Bronchial epithelial cell (primary cell): ENCODE results near the gene SHB. TPM values are rescaled to one million over a fixed set of nuclear protein-coding genes. Genes with fewer than 3 reads are reported as not detected.
A peak's percentile ranks its signal among the peaks of the same experiment; 100 is the strongest.

Source experiments
- DNase-seq: peaks from one replicate; pipeline ENCODE4 v3.0.0-alpha.2; 2010; ENCODE audit warnings: low read depth
- FAIRE-seq: peaks from 2 replicates; lab custom pipeline; 2011; peaks lifted over from hg19 to GRCh38; lab: Jason Lieb, UNC
- H3K27me3 ChIP-seq: 2 replicates; pipeline ENCODE4 v1.5.1; 2011; ENCODE audit warnings: low read length; ENCODE audit not compliant: control insufficient read depth, insufficient read depth
- H3K36me3 ChIP-seq: 2 replicates; pipeline ENCODE4 v1.5.1; 2011; ENCODE audit warnings: low read length; ENCODE audit not compliant: control insufficient read depth, insufficient read depth
- H3K4me3 ChIP-seq: 2 replicates; pipeline ENCODE4 v1.5.1; 2011; ENCODE audit warnings: mild to moderate bottlenecking, low read depth, low read length, control low read depth
- total RNA-seq: library from RNA; depleted of rRNA; stranded (reverse); fragments of >200 nt; gene quantifications from 2 replicates; pipeline ENCODE4 v1.2.1, GENCODE V29; 2014
- TF ChIP-seq, protein P1 (sequence below): IDR thresholded peaks from 2 replicates; pipeline ENCODE4 v1.5.1; 2011; ENCODE audit warnings: mild to moderate bottlenecking, moderate library complexity, low read length, control low read depth, inconsistent platforms; ENCODE audit not compliant: insufficient read depth, severe bottlenecking

The SHB gene
- total RNA-seq, 1 donor from 2014 or later = 14.5 TPM

DNA sequence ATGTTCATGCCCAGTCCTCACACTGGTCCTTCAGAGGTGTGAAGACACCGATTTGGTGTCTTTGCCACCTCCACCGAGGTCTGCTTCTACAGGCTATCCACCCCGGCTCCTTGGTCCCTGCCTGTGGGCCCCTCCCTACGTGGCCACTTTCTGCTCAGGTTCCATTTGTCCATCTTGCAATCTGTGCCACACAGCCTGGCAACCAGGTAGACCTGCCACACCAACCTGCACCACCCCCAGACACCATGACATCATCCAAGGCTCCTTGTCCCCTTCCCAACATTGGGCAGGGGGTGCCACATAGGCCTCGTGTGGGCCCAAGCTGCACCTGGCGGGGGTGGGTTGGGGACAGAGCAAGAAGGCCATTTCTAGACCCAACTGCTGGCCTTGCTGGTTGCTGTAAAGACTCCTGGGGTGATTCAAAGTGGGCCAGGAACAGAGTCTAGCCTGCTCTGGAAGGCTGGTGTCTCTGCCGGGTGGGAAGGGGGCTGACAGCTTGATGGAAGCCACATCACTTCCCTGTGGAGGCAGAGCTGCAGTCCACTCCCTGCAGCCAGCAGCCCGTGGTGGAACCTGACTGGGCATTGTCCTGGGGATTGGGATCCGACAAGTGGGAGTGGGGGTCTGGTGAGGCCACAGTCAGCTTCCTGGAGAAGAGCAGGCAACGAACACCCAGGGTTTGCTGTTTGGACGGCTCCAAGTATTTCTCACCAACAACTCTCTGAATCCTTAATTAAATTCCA is 99.3 kb downstream of the SHB start:
- H3K27me3 ChIP-seq = no peaks in the 10 kb centered on the region
- FAIRE-seq (no peak), DNase-seq (no peak)
- no peak overlapping the region for H3K4me3 ChIP-seq
- peaks cover 2% of the 10 kb centered on the region for H3K36me3 ChIP-seq
- TF ChIP-seq, protein P1, sequence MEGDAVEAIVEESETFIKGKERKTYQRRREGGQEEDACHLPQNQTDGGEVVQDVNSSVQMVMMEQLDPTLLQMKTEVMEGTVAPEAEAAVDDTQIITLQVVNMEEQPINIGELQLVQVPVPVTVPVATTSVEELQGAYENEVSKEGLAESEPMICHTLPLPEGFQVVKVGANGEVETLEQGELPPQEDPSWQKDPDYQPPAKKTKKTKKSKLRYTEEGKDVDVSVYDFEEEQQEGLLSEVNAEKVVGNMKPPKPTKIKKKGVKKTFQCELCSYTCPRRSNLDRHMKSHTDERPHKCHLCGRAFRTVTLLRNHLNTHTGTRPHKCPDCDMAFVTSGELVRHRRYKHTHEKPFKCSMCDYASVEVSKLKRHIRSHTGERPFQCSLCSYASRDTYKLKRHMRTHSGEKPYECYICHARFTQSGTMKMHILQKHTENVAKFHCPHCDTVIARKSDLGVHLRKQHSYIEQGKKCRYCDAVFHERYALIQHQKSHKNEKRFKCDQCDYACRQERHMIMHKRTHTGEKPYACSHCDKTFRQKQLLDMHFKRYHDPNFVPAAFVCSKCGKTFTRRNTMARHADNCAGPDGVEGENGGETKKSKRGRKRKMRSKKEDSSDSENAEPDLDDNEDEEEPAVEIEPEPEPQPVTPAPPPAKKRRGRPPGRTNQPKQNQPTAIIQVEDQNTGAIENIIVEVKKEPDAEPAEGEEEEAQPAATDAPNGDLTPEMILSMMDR = no peak

DNA sequence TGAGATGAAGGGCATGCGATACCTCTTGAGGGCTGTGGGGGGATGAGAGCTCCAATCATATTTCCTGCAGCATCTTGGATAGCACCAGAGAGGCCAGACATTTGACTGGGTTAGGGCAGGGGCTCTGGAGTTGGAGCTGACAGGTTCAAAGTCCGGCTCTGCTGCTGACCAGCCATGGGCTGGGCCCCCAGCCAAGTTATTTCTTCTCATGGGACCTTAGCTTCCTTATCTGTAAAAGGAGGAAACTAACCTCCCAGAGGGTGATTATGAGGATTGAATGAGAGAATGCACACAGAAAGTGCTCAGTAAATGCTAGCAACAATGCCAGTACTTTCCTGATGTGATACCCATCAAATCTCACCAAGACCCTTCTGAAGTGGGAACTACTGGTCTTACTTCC is 99.9 kb downstream of the SHB start:
- TF ChIP-seq, protein P1 = no peak
- Histone ChIP-seq H3K27me3 (no peaks in the 10 kb centered on the region), H3K4me3 (no peak overlapping the region), H3K36me3 (peaks cover 2% of the 10 kb centered on the region)
- DNase-seq (no peak), FAIRE-seq (no peak)

DNA sequence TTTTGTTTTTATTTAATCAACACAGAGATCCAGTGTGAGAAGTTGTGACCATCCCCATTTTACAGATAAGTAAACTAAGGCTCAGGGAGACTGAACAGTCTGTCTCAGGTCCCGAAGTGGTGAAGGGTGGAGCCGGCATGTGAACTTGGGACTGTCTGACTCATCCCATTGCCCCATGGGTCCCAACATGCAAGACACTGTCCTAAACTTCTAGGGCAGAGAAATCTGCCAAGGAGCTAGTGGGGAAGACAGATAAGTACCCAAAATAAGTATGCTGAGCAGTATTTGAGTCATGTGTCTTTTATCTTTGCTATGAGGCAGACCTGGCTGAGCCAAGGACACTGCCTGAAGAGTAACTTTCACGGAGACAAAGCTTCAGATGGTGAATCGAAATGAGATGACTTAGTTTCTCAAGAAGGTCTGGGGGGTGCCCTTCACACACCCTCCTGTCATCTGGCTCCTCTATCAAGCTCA is 100.8 kb downstream of the SHB start:
- TF ChIP-seq, protein P1 = no peak
- peaks cover 2% of the 10 kb centered on the region for H3K36me3 ChIP-seq
- H3K27me3 ChIP-seq = no peaks in the 10 kb centered on the region
- no peak overlapping the region for H3K4me3 ChIP-seq
- DNase-seq (peak; percentile 84), FAIRE-seq (no peak)

DNA sequence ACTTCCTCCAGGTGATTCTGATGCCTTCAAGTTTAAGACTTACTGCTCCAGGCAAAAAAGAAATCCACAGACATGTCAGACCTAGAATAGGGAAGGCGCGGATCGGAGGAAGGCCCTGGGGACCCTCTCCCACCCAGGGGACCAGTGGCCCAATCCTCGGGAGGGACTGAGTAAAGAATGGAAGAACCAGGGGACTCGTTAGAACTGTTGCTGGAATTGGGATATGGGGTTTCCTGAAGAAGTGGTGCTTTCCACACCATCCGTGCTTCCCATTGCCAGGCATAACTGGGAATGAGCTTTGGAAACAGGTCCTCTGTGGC is 101.3 kb downstream of the SHB start:
- TF ChIP-seq, protein P1 = no peak
- no peak overlapping the region for H3K4me3 ChIP-seq
- DNase-seq (no peak), FAIRE-seq (no peak)
- H3K36me3 ChIP-seq = peaks cover 2% of the 10 kb centered on the region
- no peaks in the 10 kb centered on the region for H3K27me3 ChIP-seq

DNA sequence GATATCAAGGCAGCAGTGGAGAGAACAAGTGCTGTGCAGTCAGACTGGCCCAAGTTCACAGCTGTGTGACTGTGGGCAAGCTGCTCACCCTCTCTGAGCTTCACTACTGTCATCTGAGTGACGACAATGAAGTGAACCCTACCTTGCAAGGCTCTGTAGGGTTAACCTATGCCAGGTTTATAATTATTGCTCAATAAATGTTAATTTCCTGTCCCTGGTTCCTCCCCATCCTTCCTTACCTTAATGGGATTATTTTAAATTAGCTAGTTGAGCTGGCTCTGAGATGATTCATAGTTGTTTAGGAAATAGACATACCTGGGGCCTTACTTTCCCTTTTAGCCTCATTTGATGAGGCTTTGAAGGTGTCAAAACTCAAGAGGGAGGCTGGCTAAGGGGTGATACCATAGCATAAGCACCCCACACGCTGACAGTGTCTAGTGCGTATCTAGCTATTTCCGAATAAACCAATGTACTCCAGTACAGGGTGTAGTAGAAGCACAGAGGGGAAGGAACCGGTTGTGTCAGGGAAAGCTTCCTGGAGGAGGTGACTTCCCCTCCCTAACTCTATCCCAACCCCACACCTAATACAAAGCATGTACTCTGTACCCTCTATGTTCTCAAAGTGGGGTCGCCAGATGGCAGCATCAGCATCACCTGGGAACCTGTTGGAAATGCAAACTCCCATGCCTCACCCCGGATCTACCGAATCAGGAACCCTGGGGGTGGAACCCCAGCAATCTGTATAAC is 101.8 kb downstream of the SHB start:
- no peak overlapping the region for H3K4me3 ChIP-seq
- peaks cover 2% of the 10 kb centered on the region for H3K36me3 ChIP-seq
- TF ChIP-seq, protein P1 = no peak
- no peak for FAIRE-seq
- no peaks in the 10 kb centered on the region for H3K27me3 ChIP-seq
- DNase-seq = peak; percentile 93
